HL-60/S4 treated with retinoic acid at 250 ng/mL for 4 days and 3 days (cell line): Measurements from ENCODE around the gene CHRM5.

ENCODE experiments used
- in situ Hi-C: fragments of 300-500 bp; cut with MboI; formaldehyde crosslinking; loops from 2 replicates; pipeline ENCODE4 v1.7.0; 2022; ENCODE audit warnings: low sequenced_read_pairs

Gene CHRM5

GRCh38 chr15:34038023-34038870 lies 70.0 kb downstream of the CHRM5 start:
- in situ Hi-C loops: no loop called here

- in situ Hi-C loops: no loop called here
These were observed 70.8 kb downstream of the CHRM5 start, which contains the start of gene AVEN for GRCh38 chr15:34038871-34039789. Gene AVEN, minus strand, starts transcription at chr15:34039204. Its CDS starts 158 bp downstream, at chr15:34039046.

GRCh38 chr15:34039790-34040113 lies 71.5 kb downstream of the CHRM5 start:
- in situ Hi-C loops: no loop called here

GRCh38 chr15:34043391-34043790 lies 75.1 kb downstream of the CHRM5 start:
- in situ Hi-C loops: no loop called here

GRCh38 chr15:34043813-34044212 lies 75.5 kb downstream of the CHRM5 start:
- in situ Hi-C loops: no loop called here

GRCh38 chr15:34046471-34047145 lies 78.3 kb downstream of the CHRM5 start:
- in situ Hi-C loops: no loop called here

- in situ Hi-C loops: no loop called here
These were observed 79.8 kb downstream of the CHRM5 start for GRCh38 chr15:34047893-34048775.

GRCh38 chr15:34049112-34049511 lies 80.8 kb downstream of the CHRM5 start:
- in situ Hi-C loops: no loop called here

- in situ Hi-C loops: loop anchor here (25.0 kb wide), 1 partner anchor 537 kb away; the partner anchor contains the start of gene GOLGA8B
These were observed 82.1 kb downstream of the CHRM5 start for GRCh38 chr15:34050385-34050784.

GRCh38 chr15:34054081-34054707 lies 85.9 kb downstream of the CHRM5 start:
- in situ Hi-C loops: loop anchor here (25.0 kb wide), 1 partner anchor 533 kb away; the partner anchor contains the start of gene GOLGA8B

- in situ Hi-C loops: loop anchor here (25.0 kb wide), 1 partner anchor 531 kb away; the partner anchor contains the start of gene GOLGA8B
These were observed 87.7 kb downstream of the CHRM5 start for GRCh38 chr15:34055868-34056595.

- in situ Hi-C loops: loop anchor here (25.0 kb wide), 1 partner anchor 530 kb away; the partner anchor contains the start of gene GOLGA8B
These were observed 88.6 kb downstream of the CHRM5 start for GRCh38 chr15:34056911-34057310.

- in situ Hi-C loops: loop anchor here (25.0 kb wide), 1 partner anchor 528 kb away; the partner anchor contains the start of gene GOLGA8B
These were observed 91.2 kb downstream of the CHRM5 start for GRCh38 chr15:34059476-34059875.

- in situ Hi-C loops: loop anchor here (25.0 kb wide), 1 partner anchor 527 kb away; the partner anchor contains the start of gene GOLGA8B
These were observed 91.6 kb downstream of the CHRM5 start for GRCh38 chr15:34059946-34060345.

- in situ Hi-C loops: loop anchor here (25.0 kb wide), 1 partner anchor 523 kb away; the partner anchor contains the start of gene GOLGA8B
These were observed 96.1 kb downstream of the CHRM5 start for GRCh38 chr15:34064438-34064837.

GRCh38 chr15:34065261-34065660 lies 97.0 kb downstream of the CHRM5 start:
- in situ Hi-C loops: loop anchor here (25.0 kb wide), 1 partner anchor 522 kb away; the partner anchor contains the start of gene GOLGA8B

GRCh38 chr15:34065941-34066340 lies 97.6 kb downstream of the CHRM5 start:
- in situ Hi-C loops: loop anchor here (25.0 kb wide), 1 partner anchor 521 kb away; the partner anchor contains the start of gene GOLGA8B

GRCh38 chr15:34070003-34070402 lies 101.7 kb downstream of the CHRM5 start:
- in situ Hi-C loops: loop anchor here (25.0 kb wide), 1 partner anchor 517 kb away; the partner anchor contains the start of gene GOLGA8B
